Measurements from ENCODE around the gene CFAP46. TPM values are rescaled to one million over a fixed set of nuclear protein-coding genes. Genes with fewer than 3 reads are reported as not detected.

CFAP46 gene
- polyA plus RNA-seq, 1 of the 3 experiments (the other 2 are of a cell fraction), result 3.9 TPM

GRCh38 chr10:132910901-132911785 is 31.2 kb downstream of the CFAP46 start:
- H3K4me2 ChIP-seq, result no peak overlapping the region
- H3K36me3 ChIP-seq (replicated peaks in 1 of 2; ENCODE audit: control insufficient read depth in 1 of 2, insufficient read depth in 2 of 2, low read length in 1 of 2), result no peaks in the 10 kb centered on the region
- DNase-seq, result no peak
- CTCF ChIA-PET, result interaction anchor here (0.6 kb wide), 1 partner anchor 28 kb away, joined by 3 read pairs; no protein-coding TSS in a partner anchor
- no peaks in the 10 kb centered on the region for H3K27me3 ChIP-seq (ENCODE audit: insufficient read depth)
- H3K4me3 ChIP-seq (ENCODE audit: low read depth in 2 of 2, low read length in 1 of 2), result no peak overlapping the region
- no peak overlapping the region for H2AFZ ChIP-seq (ENCODE audit: low read depth)
- POLR2A ChIA-PET, result no interaction called here
- H3K9ac ChIP-seq, result no peak overlapping the region
- H3K9me2 ChIP-seq, result no peaks in the 10 kb centered on the region
- no peaks in the 10 kb centered on the region for H3K4me1 ChIP-seq (ENCODE audit: control insufficient read depth in 1 of 2, insufficient read depth in 2 of 2, low read depth in 1 of 2, low read length in 1 of 2)
- no peak overlapping the region for H3K27ac ChIP-seq (ENCODE audit: low read depth in 2 of 2, low read length in 1 of 2)
- no peaks in the 10 kb centered on the region for H4K20me1 ChIP-seq (ENCODE audit: insufficient read depth)
- 75% methylated on average over 29 of the region's 37 CpGs for WGBS (ENCODE audit: low lambda C conversion rate)
- TF ChIP-seq, protein P1, sequence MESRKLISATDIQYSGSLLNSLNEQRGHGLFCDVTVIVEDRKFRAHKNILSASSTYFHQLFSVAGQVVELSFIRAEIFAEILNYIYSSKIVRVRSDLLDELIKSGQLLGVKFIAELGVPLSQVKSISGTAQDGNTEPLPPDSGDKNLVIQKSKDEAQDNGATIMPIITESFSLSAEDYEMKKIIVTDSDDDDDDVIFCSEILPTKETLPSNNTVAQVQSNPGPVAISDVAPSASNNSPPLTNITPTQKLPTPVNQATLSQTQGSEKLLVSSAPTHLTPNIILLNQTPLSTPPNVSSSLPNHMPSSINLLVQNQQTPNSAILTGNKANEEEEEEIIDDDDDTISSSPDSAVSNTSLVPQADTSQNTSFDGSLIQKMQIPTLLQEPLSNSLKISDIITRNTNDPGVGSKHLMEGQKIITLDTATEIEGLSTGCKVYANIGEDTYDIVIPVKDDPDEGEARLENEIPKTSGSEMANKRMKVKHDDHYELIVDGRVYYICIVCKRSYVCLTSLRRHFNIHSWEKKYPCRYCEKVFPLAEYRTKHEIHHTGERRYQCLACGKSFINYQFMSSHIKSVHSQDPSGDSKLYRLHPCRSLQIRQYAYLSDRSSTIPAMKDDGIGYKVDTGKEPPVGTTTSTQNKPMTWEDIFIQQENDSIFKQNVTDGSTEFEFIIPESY (IDR thresholded peaks at IDR 0.05; ENCODE audit: borderline replicate concordance, low read depth), result no peak
- TF ChIP-seq TCF12 (IDR thresholded peaks at IDR 0.05) (no peak), RXRA (IDR thresholded peaks at IDR 0.05; ENCODE audit: borderline replicate concordance, low read depth) (no peak), TAF1 (IDR thresholded peaks at IDR 0.05; ENCODE audit: borderline replicate concordance, low read depth, low read length) (no peak), RFX5 (IDR thresholded peaks at IDR 0.05; ENCODE audit: low read length) (no peak), RCOR1 (IDR thresholded peaks at IDR 0.05; ENCODE audit: low read length) (no peak), POLR2AphosphoS5 (IDR thresholded peaks at IDR 0.05; ENCODE audit: low read depth, low read length) (no peak), FOXJ3 (CRISPR knock-in tag; IDR thresholded peaks at IDR 0.05) (no peak), YY1 (IDR thresholded peaks at IDR 0.05; ENCODE audit: low read depth) (no peak), ELF1 (IDR thresholded peaks at IDR 0.05) (no peak), NRF1 (IDR thresholded peaks at IDR 0.05; ENCODE audit: low read depth, low read length) (no peak)
- no peaks in the 10 kb centered on the region for H3K9me3 ChIP-seq
- H3F3A ChIP-seq (replicated peaks; ENCODE audit: insufficient read depth), result no peaks in the 10 kb centered on the region
- H3K79me2 ChIP-seq (ENCODE audit: insufficient read depth), result no peaks in the 10 kb centered on the region

DNA sequence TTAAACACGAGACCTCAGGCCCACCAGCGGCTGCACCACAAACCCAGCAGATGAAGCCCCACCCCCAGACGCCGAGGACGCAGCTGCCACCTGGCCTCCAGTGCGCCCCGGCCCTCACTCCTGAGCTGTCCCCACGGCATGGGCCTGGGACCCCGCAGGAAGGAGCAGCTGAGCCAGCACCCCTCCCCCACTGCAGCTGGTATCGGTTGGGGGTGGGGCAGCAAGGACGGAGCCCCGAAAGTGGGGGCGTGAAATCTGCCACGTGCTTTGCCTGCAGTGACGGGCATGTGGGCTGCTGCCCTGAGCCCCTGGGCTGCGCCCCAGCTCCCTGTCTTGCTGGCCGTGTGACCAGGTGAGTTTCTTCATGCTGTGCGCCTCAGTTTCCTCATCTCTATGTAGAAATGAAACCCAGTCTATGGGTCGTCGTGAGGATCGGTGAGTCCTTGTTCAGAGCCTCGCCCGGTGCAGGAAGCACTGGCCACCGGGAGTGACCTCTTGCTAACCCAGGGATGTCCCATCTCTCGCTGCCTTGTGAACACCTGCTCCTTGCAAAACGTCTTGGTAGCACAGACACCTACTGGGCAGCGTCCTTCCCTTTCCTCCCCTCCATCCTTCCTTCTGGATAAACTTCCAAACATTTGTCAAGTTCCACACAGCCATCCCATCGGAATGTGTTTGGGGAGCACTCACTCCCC is 32.0 kb downstream of the CFAP46 start:
- Histone ChIP-seq H3K9ac (no peak overlapping the region), H3F3A (replicated peaks; ENCODE audit: insufficient read depth) (no peaks in the 10 kb centered on the region), H3K9me2 (no peaks in the 10 kb centered on the region), H3K4me3 (ENCODE audit: low read depth in 2 of 2, low read length in 1 of 2) (no peak overlapping the region), H3K79me2 (ENCODE audit: insufficient read depth) (no peaks in the 10 kb centered on the region), H3K27me3 (ENCODE audit: insufficient read depth) (no peaks in the 10 kb centered on the region), H3K4me1 (ENCODE audit: control insufficient read depth in 1 of 2, insufficient read depth in 2 of 2, low read depth in 1 of 2, low read length in 1 of 2) (no peaks in the 10 kb centered on the region), H3K9me3 (no peaks in the 10 kb centered on the region), H3K27ac (ENCODE audit: low read depth in 2 of 2, low read length in 1 of 2) (no peak overlapping the region), H3K36me3 (replicated peaks in 1 of 2; ENCODE audit: control insufficient read depth in 1 of 2, insufficient read depth in 2 of 2, low read length in 1 of 2) (no peaks in the 10 kb centered on the region), H2AFZ (ENCODE audit: low read depth) (no peak overlapping the region), H3K4me2 (no peak overlapping the region), H4K20me1 (ENCODE audit: insufficient read depth) (no peaks in the 10 kb centered on the region)
- ChIA-PET POLR2A (no interaction called here), CTCF (interaction anchor here (1.3 kb wide), 1 partner anchor 256 kb away, joined by 4 read pairs; no protein-coding TSS in a partner anchor)
- no peak for DNase-seq
- 82% methylated on average over 25 of the region's 28 CpGs for WGBS (ENCODE audit: low lambda C conversion rate)
- TF ChIP-seq TAF1 (IDR thresholded peaks at IDR 0.05; ENCODE audit: borderline replicate concordance, low read depth, low read length), result no peak
- TF ChIP-seq TEAD4 (IDR thresholded peaks at IDR 0.05; ENCODE audit: borderline replicate concordance, insufficient read depth), result no peak
- TF ChIP-seq NFIC (IDR thresholded peaks at IDR 0.05; ENCODE audit: borderline replicate concordance), result no peak
- TF ChIP-seq, protein P1 (IDR thresholded peaks at IDR 0.05; ENCODE audit: borderline replicate concordance, low read depth), result no peak
- TF ChIP-seq, protein P2, sequence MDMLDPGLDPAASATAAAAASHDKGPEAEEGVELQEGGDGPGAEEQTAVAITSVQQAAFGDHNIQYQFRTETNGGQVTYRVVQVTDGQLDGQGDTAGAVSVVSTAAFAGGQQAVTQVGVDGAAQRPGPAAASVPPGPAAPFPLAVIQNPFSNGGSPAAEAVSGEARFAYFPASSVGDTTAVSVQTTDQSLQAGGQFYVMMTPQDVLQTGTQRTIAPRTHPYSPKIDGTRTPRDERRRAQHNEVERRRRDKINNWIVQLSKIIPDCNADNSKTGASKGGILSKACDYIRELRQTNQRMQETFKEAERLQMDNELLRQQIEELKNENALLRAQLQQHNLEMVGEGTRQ (IDR thresholded peaks at IDR 0.05; ENCODE audit: borderline replicate concordance, low read depth, low read length), result no peak
- TF ChIP-seq, protein P3, sequence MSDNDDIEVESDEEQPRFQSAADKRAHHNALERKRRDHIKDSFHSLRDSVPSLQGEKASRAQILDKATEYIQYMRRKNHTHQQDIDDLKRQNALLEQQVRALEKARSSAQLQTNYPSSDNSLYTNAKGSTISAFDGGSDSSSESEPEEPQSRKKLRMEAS (IDR thresholded peaks at IDR 0.05; ENCODE audit: low read depth), result no peak
- TF ChIP-seq GATA2 (CRISPR knock-in tag; IDR thresholded peaks at IDR 0.05), result no peak
- TF ChIP-seq FOXM1 (IDR thresholded peaks at IDR 0.05; ENCODE audit: low read depth), result no peak
- TF ChIP-seq CHD2 (IDR thresholded peaks at IDR 0.05; ENCODE audit: low read length, partially characterized antibody), result no peak
- no peak for TF ChIP-seq POLR2AphosphoS5 (IDR thresholded peaks at IDR 0.05; ENCODE audit: low read depth, low read length)
- no peak for TF ChIP-seq TCF12 (IDR thresholded peaks at IDR 0.05)
- TF ChIP-seq RAD21 (IDR thresholded peaks at IDR 0.05; ENCODE audit: low read length), result no peak
- no peak for TF ChIP-seq FOSL2 (IDR thresholded peaks at IDR 0.05; ENCODE audit: borderline replicate concordance, low read depth)
- no peak for TF ChIP-seq FOXJ3 (CRISPR knock-in tag; IDR thresholded peaks at IDR 0.05)
- no peak for TF ChIP-seq RFX5 (IDR thresholded peaks at IDR 0.05; ENCODE audit: low read length)
- no peak for TF ChIP-seq SIN3A (IDR thresholded peaks at IDR 0.05; ENCODE audit: borderline replicate concordance, low read depth, low read length)
